ENCODE results near the gene EXT2.

The EXT2 gene

DNA sequence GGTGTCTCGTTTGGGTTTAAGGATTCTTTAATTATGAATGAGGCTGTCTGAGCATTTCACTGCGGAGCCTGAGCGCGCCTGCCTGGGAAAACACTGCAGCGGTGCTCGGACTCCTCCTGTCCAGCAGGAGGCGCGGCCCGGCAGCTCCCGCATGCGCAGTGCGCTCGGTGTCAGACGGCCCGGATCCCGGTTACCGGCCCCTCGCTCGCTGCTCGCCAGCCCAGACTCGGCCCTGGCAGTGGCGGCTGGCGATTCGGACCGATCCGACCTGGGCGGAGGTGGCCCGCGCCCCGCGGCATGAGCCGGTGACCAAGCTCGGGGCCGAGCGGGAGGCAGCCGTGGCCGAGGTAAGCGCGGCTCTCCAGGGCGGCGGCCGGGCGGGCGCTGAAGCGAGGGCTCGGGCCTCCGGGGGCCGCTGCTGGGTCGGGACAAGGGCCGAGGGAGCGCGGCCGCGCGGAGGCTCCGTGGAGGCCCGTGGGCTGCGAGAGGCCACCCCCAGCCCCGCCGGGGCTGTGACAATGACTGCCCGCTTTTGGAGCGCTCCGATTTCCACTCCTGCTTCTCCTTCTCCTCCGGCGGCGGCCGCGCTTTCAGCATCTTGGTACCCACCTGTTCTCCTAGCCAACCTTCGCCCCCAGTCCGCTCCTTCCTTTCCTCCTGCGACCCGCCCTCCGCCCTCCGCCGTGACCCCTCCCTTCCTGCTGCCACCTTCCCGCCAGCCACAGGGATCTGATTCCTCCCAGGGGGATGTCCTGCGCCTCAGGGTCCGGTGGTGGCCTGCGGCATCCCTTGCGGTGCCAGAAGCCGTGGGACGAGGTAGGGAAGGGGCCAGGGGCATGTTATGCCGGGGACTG, at the start of gene EXT2:
Gene EXT2 (plus strand): TSS at position 173 of the 854 bp plus-strand sequence. CDS start 12,035 bp downstream, outside the sequence.
- DNase-seq = peak; percentile 80

DNA sequence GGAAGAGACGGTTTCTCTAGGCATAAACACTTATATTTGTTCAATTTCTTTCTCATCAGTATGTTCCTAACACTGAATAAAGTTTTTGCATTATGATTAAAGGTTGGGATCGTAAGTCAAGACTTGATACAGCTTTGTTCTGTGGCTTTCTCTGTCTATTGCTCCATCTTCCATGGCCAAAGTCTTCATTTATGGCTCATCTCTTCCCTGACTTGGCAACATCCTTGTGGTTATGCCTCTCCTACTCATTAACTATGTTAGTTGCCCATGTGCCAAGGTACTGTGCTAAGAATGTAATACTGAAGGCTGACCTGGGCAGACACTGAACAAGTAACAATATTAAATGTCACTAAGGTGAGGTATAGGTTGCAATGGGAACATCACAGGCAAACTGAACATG, 49.3 kb upstream of the EXT2 start:
- no peak for DNase-seq

DNA sequence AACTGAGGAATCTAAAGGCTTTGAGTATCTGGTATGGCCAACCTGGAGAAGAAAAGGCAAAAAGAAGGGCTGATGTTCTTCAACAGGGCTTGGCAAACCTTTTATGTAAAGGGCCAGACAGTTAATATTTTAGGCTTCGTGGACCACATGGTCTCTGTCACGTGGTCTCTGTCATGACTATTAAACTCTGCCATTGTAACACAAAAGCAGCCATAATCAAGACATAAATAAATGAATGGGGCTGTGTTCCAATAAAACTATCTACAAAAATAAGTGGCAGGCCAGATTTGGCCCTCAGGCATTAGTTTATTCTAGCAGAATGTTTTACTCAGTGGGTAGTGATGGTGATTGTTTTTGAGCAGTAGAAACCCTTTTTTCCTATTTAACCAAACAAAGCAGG, 48.2 kb upstream of the EXT2 start:
- no peak for DNase-seq

DNA sequence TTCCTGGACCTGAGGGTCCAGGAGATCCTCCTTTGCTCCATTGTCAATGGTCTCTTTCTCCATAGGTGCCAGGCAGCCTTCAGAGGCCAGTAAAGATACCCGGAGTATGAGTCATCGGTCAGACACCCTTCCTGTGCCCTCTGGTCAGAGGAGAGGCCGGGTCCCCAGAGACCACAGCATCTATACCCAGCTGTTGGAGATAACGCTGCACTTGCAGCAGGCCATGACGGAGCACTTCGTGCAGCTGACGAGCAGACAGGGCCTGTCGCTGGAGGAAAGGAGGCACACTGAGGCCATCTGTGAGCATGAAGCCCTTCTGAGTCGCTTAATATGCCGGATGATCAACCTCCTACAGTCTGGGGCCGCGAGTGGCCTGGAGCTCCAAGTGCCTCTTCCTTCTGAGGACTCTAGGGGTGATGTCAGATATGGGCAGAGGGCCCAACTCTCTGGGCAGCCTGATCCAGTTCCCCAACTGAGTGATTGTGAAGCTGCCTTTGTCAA, 47.5 kb upstream of the EXT2 start, which contains the start of gene ACCSL:
Gene ACCSL (plus strand): TSS at position 51 of the 501 bp plus-strand sequence. CDS start 56 bp downstream, at position 107.
- DNase-seq = no peak

DNA sequence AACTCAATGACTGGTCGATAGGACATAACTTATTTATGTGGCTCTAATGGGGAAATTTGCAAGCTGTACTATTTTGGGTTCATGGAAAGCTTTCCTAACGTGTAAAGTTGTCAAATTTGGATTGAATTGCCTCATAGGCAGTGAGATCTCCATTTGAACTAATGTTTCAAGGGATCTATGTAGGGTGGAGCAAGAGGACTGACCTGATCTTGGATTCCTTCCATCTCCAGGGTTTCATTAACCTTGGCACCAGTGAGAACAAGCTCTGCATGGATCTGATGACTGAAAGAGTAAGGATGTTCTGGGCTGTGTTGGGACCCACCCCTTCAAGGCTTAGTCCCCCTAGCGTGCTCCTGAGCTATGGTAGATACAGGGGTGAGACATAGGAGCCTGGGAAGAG, 45.6 kb upstream of the EXT2 start:
- DNase-seq = no peak

DNA sequence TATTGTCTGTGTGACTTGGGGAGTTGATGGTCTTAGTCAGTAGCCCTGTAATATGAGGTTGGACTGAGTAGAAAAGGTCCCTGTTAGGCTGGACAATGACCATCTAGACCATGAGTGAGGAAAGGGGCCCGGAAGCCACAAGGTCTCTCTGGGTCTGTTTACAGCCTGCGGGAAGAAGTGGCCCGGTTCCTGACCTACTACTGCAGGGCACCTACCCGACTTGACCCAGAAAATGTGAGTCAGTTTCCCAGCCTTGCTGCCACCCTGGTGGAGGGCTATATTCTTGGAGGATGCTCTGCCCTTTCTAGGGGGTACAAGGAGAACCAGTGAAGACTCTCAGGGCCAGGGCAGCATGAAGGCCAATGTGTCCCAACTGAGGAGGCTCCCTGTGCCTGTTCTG, 44.3 kb upstream of the EXT2 start:
- DNase-seq = no peak

DNA sequence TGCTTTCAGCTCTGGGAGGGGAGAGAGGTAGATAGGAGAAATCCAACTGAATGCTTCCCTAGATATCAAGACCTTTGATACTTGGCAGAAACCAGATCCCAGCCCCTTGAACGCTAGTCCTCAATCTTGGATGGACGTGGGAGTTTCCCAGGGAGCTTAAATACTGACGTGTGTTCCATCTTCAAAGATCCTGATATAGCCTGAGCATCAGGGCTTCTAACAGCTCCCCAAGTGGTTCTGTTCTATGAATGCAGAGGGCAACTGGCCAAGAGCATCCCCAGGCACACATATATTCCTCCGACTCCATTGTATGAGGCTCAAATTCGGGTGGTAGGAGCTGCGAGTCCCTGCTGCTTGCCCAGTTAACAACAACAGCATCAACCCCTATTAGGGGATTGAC, 38.1 kb upstream of the EXT2 start:
- DNase-seq = no peak

DNA sequence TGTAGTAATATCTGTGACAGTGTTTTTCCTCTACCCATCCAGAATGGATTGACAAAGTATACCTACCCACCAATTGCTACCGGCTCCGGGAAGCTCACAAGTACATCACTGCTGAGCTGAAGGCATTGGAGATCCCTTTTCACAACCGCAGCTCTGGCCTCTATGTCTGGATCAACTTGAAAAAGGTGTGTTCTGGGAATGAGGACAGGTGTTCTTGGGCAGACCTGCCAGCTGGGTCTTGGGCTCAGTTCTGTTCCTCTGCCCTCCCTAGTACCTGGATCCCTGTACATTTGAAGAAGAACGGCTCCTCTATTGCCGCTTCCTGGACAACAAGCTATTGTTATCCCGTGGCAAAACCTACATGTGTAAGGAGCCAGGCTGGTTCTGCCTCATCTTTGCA, 37.2 kb upstream of the EXT2 start:
- DNase-seq = no peak

DNA sequence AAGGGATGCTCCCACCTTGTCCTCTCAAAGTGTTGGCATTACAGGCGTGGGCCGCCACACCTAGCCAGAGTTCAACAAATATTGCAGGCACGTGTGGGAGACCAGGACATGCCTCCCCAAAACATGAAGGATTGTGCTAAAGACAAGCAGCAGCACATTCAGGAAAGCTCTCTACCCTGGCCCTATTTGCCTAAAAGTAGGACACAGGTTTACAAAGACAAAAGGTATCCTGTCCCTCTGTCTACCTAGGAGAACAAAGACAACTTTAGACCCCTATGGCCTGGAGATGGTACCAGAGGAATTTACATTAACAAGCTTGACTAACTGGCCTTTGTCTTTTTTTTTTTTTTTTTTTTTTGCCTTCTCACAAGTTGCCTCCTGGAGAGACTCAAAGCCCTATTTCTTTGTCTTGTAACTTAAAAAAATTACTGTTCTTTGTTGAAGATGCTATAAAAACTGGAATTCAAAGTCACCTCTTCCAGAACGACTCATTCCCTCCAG, 30.3 kb upstream of the EXT2 start:
- DNase-seq = no peak

DNA sequence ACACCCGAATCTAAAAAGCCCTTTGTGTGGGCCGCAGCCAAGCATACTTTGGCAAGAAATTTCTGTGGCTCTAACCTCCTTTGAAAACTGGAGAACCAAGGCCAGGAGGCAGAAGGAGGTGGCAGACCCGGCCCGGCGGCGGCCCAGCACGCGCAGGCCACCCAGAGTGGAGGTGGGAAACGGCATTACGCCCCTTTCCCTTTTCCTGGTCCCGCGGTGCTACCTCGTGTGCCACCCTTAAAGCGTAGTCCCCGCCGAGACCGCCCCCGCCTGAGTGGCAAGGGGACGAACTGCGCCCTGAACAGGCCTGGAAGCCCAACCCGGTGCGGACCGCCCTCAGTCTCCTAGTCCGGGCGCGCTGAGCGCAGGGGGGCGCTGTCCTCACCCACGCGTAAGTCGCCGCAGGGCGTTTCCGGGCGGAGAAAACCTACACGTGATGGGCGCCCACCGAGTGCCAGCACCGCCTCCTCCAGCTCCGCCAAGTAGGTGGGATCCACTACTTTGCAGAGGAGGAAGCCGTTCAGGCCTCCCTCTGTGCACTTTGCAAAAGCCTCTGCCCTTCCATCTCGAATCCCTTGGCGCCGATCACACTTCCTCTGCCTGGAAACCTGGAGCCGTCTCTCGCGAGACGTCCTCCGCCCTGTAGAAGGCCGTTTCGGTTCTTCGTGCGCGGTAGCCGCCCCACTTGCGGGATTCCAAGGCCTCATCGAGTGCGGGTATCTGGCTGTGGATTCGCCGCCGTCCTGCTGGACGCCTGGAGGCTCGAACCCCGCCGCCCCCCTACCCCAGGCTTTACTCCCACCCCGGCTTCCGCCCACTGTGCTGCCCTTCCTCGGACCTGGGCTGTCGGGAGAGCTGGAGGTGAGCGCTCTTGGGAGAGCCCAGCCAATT, 29.4 kb upstream of the EXT2 start, which contains the start of gene ACCS:
Gene ACCS (plus strand): TSS at position 430 of the 891 bp plus-strand sequence. CDS start 1,358 bp downstream, outside the sequence.
- DNase-seq = peak; percentile 88

DNA sequence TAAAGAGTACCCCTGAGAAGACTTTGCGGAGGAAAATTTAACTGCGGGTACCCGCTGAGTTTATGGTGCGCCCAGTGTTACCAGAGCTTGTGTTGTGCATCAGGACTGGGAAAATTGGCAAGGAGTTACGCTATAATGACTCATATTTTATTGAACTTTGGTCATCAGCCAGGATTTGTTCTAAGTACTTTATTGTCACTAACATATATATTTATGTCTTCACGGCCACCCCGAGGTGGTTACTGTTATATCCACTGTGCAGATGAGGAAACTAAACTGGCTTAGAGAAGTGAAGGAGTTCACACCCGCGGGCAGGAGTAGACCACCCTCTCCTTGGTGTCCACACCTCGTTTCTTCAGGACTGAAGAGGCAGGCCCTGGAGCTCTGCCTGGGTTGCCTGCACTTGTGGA, 28.7 kb upstream of the EXT2 start:
- peak; percentile 10 for DNase-seq

DNA sequence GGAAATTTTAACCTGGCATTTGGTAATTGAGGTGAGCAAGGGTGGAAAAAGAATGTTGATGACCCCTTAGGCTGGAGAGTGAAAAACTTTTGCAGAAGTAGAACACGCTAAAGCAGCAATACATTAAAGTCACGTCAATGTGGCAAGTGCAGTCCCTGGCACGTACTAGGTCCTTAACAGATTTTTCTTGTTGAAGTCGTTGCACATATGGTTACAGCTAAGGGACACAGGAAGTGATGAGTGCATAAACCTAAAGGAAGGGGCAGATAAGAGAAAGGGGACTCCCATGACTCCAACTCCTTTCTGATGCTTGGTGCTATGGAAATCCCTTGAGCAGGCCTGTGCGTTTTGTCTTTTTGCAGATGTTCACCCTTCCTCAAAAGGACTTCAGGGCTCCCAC, 28.2 kb upstream of the EXT2 start:
- DNase-seq = no peak

DNA sequence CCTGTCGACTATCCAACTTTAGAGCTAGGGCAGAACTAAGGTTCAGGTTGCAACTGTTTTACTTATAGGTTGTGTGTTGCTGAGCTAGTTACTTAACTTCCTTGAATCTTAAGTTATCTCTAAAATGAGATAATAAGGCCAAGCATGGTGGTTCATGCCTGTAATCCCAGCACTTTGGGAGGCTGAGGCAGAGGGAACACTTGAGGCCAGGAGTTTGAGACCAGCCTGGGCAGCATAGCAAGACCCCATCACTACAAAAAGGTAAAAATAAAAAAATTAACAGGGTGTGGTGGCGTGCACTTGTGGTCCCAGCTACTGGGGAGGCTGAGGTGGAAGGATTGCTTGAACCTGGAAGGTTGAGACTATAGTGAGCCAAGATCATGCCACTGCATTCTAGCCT, 27.3 kb upstream of the EXT2 start:
- no peak for DNase-seq

DNA sequence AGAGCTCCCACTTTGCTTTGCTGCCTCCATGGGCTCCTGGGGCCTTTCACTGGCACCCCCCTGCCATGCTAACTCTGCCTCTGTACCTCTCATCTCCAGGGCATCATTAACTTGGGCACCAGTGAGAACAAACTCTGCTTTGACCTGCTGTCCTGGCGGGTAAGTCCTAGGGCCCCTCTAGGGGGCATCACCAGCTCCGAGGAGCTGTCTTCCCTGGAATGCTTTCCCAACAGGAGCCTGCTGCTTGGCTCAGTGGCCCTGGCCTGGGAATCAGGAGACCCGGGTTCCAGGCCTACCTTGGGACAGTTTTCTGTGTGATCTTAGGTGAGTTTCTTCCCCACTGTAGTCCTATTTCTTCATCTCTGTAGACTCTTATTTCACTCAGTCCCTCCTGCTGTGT, 24.3 kb upstream of the EXT2 start:
- DNase-seq = no peak

DNA sequence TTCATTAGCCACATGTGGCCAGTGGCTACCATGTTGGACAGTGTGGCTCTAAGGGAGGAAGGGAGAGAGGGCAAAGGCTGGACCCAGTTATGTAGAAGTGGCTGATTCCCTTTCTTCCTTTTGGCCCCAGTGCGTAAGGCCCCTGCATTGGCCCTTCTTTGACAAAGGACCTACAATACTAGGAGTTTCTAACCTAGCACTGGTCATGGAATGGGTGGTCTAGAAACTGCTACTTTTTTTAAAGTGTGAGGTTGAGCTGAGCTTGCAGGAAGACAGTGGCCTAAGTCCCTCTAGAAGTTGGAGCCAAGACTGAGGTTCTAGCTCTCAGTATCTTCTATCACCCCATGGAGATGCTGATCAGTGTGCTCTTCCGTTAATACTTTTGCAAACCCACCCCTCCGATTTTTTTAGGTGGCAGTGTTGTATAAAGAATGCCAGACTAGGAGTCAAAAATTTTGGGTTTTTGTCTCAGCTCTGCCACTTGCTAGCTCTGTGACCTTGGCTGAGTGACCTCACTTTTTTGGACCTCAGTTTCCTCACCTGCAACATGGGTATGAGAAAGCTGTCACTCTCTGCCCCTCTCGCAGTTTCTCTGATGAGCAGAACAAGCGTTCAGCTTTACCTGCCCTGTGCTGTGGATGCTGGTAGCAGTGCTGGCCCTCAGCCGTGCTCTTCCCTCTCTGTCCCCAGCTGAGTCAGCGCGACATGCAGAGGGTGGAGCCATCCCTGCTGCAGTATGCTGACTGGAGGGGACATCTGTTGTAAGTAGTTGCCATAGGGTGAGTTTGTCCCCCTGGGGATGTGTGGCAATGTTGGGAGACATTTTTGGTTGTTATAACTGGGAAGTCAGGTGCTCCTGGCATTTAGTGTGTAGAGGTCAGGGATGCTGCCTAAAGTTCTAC, 22.5 kb upstream of the EXT2 start:
- DNase-seq = no peak

DNA sequence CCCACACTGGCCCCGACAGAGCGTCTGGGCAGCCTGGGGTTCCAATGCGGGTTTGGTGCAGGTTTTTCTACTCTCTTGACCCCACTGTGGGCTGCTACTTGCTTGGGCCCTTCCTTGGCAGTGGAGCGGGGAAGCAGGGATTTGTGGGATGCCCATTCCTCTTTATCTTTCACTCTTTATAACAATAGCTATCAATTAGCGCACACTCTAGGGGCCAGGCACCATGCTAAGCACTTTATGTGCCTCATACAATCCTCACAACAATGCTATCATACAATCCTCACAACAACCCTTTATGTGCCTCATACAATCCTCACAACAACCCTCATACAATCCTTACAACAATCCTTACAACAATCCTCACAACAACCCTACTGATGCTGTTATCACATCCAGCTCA, 16.7 kb upstream of the EXT2 start:
- DNase-seq = no peak

DNA sequence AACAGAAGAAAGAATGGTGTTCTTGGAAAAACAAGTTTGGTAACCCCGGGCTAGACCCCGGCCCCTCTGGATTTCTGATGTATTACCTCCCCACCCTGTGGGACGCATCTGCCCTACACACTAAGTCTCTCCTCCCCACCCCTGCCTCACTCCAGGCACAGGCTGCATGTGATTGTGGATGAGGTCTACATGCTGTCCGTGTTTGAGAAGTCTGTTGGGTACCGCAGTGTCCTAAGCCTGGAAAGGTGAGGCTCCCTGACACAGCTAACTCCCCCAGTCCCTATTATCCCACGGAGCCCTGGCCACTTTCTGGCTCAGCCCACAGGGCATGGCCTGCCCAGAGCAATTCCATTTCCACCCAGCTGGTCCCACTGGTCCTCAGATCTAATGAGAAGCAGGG, 16.1 kb upstream of the EXT2 start:
- no peak for DNase-seq

DNA sequence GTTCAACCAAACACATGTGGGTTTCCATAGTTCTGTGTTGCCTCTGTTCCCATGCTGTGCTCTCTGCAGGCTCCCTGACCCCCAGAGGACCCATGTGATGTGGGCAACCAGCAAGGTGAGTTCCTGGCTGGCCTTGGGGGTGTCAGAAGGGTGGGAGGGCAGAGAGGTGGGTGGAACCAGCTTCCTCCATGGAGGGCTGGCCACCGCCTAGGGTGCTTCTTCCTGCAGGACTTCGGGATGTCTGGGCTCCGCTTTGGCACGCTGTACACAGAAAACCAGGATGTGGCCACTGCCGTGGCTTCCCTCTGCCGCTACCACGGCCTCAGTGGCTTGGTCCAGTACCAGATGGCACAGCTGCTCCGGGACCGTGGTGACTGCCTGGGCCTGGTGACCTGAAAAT, 14.5 kb upstream of the EXT2 start:
- DNase-seq = no peak

DNA sequence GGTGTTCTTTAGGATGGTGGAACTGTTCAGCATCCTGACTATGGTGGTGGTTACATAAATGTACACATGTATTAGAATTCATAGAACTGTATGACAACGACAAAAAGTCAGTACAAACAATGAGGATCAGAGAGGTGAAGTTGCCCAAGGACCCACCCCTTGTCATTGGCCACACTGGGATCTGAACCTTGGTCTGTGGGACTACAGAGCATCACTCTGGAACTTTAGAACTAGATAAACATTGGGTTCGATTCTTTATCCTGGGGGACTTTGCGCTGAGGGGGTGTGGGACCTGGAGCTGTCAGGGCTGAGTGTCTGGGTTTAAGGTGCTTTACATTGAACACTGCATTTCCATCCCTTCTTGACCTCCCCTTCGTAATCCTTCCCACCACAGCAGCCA, 12.8 kb upstream of the EXT2 start:
- DNase-seq = no peak

DNA sequence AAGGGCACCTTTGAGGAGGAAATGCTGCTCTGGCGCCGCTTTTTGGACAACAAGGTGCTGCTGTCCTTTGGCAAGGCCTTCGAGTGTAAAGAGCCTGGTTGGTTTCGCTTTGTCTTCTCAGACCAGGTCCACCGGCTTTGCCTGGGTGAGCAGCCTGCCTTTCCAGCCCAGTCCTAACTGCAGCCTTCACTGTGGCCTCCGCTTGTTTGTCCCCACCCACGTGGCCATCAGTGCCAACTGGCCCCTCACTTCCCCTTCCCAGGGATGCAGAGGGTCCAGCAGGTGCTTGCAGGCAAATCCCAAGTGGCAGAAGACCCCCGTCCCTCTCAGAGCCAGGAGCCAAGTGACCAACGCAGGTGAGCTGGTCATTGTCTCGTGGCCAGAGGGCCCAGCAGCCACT, 12.0 kb upstream of the EXT2 start:
- no peak for DNase-seq

DNA sequence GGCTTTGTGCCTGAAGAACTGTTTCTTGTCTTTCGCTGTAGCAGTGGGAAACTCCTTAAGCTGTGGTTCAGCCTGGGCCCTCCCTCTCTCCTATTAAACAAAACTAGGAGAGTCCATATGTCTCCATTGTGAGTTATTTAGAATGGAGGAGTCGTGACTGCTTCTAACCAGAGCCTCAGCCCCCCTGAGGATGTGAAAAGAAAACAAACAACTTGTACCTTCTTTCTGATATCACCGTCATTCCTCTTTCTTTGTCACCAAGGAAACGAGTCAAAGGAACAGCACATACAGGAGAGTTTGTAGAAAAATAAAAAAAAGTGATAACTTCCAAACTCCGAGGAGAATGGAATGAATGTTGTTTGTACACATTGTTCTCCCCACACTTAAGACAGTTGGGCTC, 11.6 kb upstream of the EXT2 start:
- DNase-seq = no peak

DNA sequence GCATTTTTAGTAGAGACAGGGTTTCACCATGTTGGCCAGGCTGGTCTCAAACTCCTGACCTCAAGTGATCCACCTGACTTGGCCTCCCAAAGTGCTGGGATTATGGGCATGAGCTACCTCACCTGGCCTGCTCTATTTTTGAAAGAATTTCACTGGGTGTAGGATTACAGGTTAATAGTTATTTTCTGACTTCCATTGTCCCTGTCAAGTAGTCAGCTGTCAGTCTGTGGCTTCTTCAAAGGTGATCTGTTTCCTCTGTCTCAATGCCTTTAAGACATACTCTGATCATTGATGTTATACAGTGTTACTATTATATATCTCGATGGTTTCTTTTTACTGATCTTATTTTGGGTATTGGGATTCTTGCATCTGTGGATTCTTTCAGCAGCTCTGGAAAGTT, 10.1 kb upstream of the EXT2 start:
- no peak for DNase-seq

Data from NCI-H774 (cell line).